ENCODE data around the gene ABCA4.

GRCh38 chr1:93997756-93998155, 123.2 kb downstream of the ABCA4 start:
- TF ChIP-seq CTCF (IDR thresholded peaks at IDR 0.05) (no peak), POLR2A (IDR thresholded peaks at IDR 0.05) (no peak)
